OCI-LY7 (cell line): ENCODE results near the gene NLRP8.
"Not testable (repeated sequence)": the region's sequence is repeated elsewhere in the genome, so short reads cannot be mapped to it uniquely, and the experiment has no call there.

Experiments
- EZH2phosphoT487 ChIP-seq: fragments of 200-600 bp; sonication (generic); IDR thresholded peaks from 2 replicates; pipeline ENCODE4 v1.6.1; 2018; ENCODE audit warnings: low read depth, borderline replicate concordance, mild to moderate bottlenecking, mixed run types, antibody characterized with exemption, low read length, moderate library complexity, mixed read lengths
- TF ChIP-seq, protein P1 (sequence below): fragments of 200-600 bp; sonication (generic); conservative IDR thresholded peaks from 2 replicates; pipeline ENCODE4 v1.5.1; 2014; ENCODE audit warnings: mild to moderate bottlenecking, antibody characterized with exemption, low read length, moderate library complexity, mixed read lengths

DNA sequence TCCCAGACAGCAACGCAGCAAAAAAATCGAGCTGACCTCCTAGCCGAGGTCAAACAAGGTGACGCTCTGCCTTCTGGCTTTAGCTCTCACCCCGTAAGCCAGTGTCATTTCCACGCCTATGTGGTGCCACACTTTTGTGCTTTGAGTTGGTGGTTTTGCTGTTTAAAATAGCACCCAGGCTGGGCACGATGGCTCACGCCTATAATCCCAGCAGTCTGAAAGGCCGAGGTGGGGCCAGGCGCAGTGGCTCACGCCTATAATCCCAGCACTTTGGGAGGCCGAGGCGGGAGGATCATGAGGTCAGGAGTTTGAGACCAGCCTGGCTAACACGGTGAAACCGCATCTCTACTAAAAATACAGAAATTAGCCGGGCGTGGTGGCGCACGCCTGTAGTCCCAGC is 2.9 kb downstream of the NLRP8 start:
- TF ChIP-seq, protein P1, sequence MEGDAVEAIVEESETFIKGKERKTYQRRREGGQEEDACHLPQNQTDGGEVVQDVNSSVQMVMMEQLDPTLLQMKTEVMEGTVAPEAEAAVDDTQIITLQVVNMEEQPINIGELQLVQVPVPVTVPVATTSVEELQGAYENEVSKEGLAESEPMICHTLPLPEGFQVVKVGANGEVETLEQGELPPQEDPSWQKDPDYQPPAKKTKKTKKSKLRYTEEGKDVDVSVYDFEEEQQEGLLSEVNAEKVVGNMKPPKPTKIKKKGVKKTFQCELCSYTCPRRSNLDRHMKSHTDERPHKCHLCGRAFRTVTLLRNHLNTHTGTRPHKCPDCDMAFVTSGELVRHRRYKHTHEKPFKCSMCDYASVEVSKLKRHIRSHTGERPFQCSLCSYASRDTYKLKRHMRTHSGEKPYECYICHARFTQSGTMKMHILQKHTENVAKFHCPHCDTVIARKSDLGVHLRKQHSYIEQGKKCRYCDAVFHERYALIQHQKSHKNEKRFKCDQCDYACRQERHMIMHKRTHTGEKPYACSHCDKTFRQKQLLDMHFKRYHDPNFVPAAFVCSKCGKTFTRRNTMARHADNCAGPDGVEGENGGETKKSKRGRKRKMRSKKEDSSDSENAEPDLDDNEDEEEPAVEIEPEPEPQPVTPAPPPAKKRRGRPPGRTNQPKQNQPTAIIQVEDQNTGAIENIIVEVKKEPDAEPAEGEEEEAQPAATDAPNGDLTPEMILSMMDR: not testable (repeated sequence)
- TF ChIP-seq EZH2phosphoT487: not testable (repeated sequence)
